Breast epithelium (tissue), 3 donors: ENCODE measurements around the gene ECT2.

Experiments
- POLR2A ChIP-seq: fragments of 450-650 bp; IDR thresholded peaks from one replicate; pipeline ENCODE4 v1.6.1; 2016; ENCODE audit warnings: antibody characterized with exemption, mild to moderate bottlenecking, moderate library complexity
- TF ChIP-seq, protein P1 (sequence below), 3 donors: fragments of 450-650 bp; IDR thresholded peaks; one replicate each; pipeline ENCODE4 v1.5.1; 2016 to 2017; ENCODE audit warnings: antibody characterized with exemption in 3 of 3, mild to moderate bottlenecking in 3 of 3, moderate library complexity in 3 of 3

- TF ChIP-seq, protein P1, sequence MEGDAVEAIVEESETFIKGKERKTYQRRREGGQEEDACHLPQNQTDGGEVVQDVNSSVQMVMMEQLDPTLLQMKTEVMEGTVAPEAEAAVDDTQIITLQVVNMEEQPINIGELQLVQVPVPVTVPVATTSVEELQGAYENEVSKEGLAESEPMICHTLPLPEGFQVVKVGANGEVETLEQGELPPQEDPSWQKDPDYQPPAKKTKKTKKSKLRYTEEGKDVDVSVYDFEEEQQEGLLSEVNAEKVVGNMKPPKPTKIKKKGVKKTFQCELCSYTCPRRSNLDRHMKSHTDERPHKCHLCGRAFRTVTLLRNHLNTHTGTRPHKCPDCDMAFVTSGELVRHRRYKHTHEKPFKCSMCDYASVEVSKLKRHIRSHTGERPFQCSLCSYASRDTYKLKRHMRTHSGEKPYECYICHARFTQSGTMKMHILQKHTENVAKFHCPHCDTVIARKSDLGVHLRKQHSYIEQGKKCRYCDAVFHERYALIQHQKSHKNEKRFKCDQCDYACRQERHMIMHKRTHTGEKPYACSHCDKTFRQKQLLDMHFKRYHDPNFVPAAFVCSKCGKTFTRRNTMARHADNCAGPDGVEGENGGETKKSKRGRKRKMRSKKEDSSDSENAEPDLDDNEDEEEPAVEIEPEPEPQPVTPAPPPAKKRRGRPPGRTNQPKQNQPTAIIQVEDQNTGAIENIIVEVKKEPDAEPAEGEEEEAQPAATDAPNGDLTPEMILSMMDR (IDR thresholded peaks at IDR 0.05), result no peak
- TF ChIP-seq POLR2A, result no peak
Measured at GRCh38 chr3:172700936-172701455, 49.5 kb upstream of the ECT2 start.
